ENCODE results near the gene DNAI1.

The DNAI1 gene

GRCh38 chr9:34499076-34499475 is 40.5 kb downstream of the DNAI1 start:
- no peak for TF ChIP-seq CTCF (conservative IDR thresholded peaks at IDR 0.05; ENCODE audit: low read length)
- DNase-seq (ENCODE audit: low read depth), result no peak
- no peak overlapping the region for H3K4me3 ChIP-seq (ENCODE audit: low read length)

- TF ChIP-seq CTCF (conservative IDR thresholded peaks at IDR 0.05; ENCODE audit: low read length), result peak; percentile 98
- peak; percentile 17 for DNase-seq (ENCODE audit: low read depth)
- H3K4me3 ChIP-seq (ENCODE audit: low read length), result no peak overlapping the region
These were observed 42.1 kb downstream of the DNAI1 start for GRCh38 chr9:34500623-34501267.

DNA sequence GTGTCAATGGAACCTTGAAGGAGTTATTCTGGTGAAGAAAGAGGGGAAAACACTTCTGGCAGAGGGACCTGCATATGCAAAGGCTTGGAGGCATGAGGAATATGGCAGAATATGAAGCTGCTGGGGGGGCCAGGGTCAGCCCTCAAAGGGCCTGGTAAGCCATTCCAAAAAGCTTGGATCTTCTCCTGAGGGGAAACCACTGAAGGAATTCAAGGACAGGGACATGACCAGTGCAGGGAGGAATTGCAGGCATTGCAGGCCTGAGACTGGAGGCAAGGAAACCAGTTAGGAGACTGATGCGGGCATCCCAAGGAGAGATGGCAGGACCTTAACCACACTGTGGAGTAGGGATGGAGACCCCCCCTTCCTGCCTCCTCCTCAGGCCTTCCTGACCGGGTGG is 42.8 kb downstream of the DNAI1 start:
- DNase-seq (ENCODE audit: low read depth), result no peak
- no peak overlapping the region for H3K4me3 ChIP-seq (ENCODE audit: low read length)
- TF ChIP-seq CTCF (conservative IDR thresholded peaks at IDR 0.05; ENCODE audit: low read length), result no peak

- peak; percentile 84 for DNase-seq (ENCODE audit: low read depth)
- no peak overlapping the region for H3K4me3 ChIP-seq (ENCODE audit: low read length)
- TF ChIP-seq CTCF (conservative IDR thresholded peaks at IDR 0.05; ENCODE audit: low read length), result peak; percentile 37
These were observed 43.4 kb downstream of the DNAI1 start for GRCh38 chr9:34501889-34502425.

DNA sequence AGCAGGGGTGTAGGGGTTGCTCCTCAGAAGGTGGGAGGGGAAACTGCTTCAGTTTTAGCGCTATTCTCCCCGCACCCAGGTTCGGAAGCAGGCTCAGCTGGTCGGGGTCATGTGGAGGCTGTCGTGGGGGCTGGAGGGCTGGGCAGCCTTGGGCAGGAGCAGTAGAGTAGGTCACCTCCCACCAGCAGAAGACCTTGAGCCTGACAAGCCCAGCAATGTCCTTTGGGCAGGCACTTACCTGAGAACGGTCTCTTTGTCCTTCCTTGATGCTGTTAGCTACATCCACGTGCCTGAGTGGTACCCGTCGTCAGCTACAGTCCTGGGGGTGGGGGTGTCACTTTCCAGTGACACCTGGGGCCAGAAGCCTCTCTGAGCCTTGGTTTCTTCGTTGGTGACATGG is 43.9 kb downstream of the DNAI1 start:
- H3K4me3 ChIP-seq (ENCODE audit: low read length), result no peak overlapping the region
- no peak for DNase-seq (ENCODE audit: low read depth)
- no peak for TF ChIP-seq CTCF (conservative IDR thresholded peaks at IDR 0.05; ENCODE audit: low read length)

- no peak for TF ChIP-seq CTCF (conservative IDR thresholded peaks at IDR 0.05; ENCODE audit: low read length)
- H3K4me3 ChIP-seq (ENCODE audit: low read length), result no peak overlapping the region
- no peak for DNase-seq (ENCODE audit: low read depth)
These were observed 44.3 kb downstream of the DNAI1 start for GRCh38 chr9:34502891-34503290.

GRCh38 chr9:34503406-34503805 is 44.8 kb downstream of the DNAI1 start:
- no peak for DNase-seq (ENCODE audit: low read depth)
- no peak for TF ChIP-seq CTCF (conservative IDR thresholded peaks at IDR 0.05; ENCODE audit: low read length)
- no peak overlapping the region for H3K4me3 ChIP-seq (ENCODE audit: low read length)

All from AG10803 (cell line).